GM10847 (cell line): ENCODE results near the gene SNAPC1.

Experiments used
- POLR2A ChIP-seq: IDR thresholded peaks from 2 replicates; pipeline ENCODE4 v1.6.1; 2011; ENCODE audit not compliant: insufficient read length; ENCODE audit errors: extremely low read depth

Gene SNAPC1

GRCh38 chr14:61764342-61765122, 2.3 kb downstream of the SNAPC1 start:
- TF ChIP-seq POLR2A: no peak

- TF ChIP-seq POLR2A: no peak
Measured at GRCh38 chr14:61765225-61765943, 3.2 kb downstream of the SNAPC1 start.

GRCh38 chr14:61766151-61766550, 3.9 kb downstream of the SNAPC1 start:
- TF ChIP-seq POLR2A: no peak

GRCh38 chr14:61768240-61768639, 6.0 kb downstream of the SNAPC1 start:
- no peak for TF ChIP-seq POLR2A

GRCh38 chr14:61769893-61770292, 7.7 kb downstream of the SNAPC1 start:
- no peak for TF ChIP-seq POLR2A

- TF ChIP-seq POLR2A: no peak
Measured at GRCh38 chr14:61774861-61775260, 12.6 kb downstream of the SNAPC1 start.

- TF ChIP-seq POLR2A: no peak
Measured at GRCh38 chr14:61780125-61780524, 17.9 kb downstream of the SNAPC1 start.

GRCh38 chr14:61797309-61797708, 35.1 kb downstream of the SNAPC1 start:
- no peak for TF ChIP-seq POLR2A

GRCh38 chr14:61802010-61802568, 39.9 kb downstream of the SNAPC1 start:
- no peak for TF ChIP-seq POLR2A

- no peak for TF ChIP-seq POLR2A
Measured at GRCh38 chr14:61803755-61804154, 41.5 kb downstream of the SNAPC1 start.

- TF ChIP-seq POLR2A: no peak
Measured at GRCh38 chr14:61805451-61805850, 43.2 kb downstream of the SNAPC1 start.

- TF ChIP-seq POLR2A: no peak
Measured at GRCh38 chr14:61811882-61812346, 49.7 kb downstream of the SNAPC1 start.

GRCh38 chr14:61812347-61813095, 50.3 kb downstream of the SNAPC1 start, which contains the start of gene SYT16:
Gene SYT16, plus strand, starts transcription at chr14:61812703.
- no peak for TF ChIP-seq POLR2A

GRCh38 chr14:61813096-61813606, 50.9 kb downstream of the SNAPC1 start:
- TF ChIP-seq POLR2A: no peak

GRCh38 chr14:61822458-61822857, 60.2 kb downstream of the SNAPC1 start:
- TF ChIP-seq POLR2A: no peak
